Stimulated activated CD4-positive, alpha-beta T cell treated with anti-CD3 and anti-CD28 coated beads, Interleukin-15, amount 100 ng/mL, for 1 hour (primary cell): ENCODE measurements around the gene USP12.
A peak's percentile ranks its signal among the peaks of the same experiment; 100 is the strongest.
"Not testable (repeated sequence)": the region's sequence is repeated elsewhere in the genome, so short reads cannot be mapped to it uniquely, and the experiment has no call there.

ENCODE experiments used
- DNase-seq, 2 donors: peaks; one replicate each; pipeline ENCODE4 v3.0.0-alpha.2; 2020; ENCODE audit warnings: low read depth in 1 of 2, low spot score in 1 of 2

USP12 gene, protein sequence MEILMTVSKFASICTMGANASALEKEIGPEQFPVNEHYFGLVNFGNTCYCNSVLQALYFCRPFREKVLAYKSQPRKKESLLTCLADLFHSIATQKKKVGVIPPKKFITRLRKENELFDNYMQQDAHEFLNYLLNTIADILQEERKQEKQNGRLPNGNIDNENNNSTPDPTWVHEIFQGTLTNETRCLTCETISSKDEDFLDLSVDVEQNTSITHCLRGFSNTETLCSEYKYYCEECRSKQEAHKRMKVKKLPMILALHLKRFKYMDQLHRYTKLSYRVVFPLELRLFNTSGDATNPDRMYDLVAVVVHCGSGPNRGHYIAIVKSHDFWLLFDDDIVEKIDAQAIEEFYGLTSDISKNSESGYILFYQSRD

GRCh38 chr13:27171244-27171826 lies at the start of gene USP12:
USP12 (minus strand) TSS chr13:27171811; CDS start chr13:27171639, 172 bp downstream.
- peak in 1 of 2 donors; percentile 37 for DNase-seq

DNA sequence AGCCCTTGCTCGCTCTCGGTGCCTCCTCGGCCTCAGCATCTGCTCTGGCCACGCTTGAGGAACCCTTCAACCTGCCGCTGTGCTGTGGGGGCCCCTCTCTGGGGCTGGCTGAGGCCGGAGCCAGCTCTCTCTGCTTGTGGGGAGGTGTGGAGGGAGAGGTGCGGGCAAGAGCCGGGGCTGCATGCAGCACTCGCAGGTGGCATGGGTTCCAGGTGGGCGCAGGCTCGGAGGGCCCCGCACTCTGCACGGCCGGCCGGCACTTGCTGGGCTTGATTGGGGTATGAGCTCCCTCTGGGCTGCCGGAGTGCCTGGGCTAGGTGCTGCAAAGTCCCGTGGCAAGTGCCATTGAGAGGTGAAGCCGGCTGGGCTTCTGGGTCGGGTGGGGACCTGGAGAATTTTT lies 48.0 kb upstream of the USP12 start:
- no peak for DNase-seq

DNA sequence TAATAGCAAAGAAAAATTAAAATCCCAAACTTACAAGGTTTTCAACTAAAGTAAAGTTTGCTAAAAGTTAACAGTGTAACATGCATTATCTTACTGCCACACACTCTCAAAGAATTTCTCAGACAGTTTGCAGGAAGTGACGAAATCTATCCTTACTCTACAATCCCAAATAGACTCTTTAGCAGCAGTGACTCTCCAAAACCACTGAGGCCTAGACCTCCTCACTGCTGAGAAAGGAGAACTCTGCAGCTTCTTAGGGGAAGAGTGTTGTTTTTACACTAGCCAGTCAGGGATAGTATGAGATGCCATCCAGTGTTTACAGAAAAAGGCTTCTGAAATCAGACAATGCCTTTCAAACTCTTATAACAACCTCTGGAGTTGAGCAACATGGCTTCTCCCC lies 47.2 kb upstream of the USP12 start:
- DNase-seq: not testable (repeated sequence)

DNA sequence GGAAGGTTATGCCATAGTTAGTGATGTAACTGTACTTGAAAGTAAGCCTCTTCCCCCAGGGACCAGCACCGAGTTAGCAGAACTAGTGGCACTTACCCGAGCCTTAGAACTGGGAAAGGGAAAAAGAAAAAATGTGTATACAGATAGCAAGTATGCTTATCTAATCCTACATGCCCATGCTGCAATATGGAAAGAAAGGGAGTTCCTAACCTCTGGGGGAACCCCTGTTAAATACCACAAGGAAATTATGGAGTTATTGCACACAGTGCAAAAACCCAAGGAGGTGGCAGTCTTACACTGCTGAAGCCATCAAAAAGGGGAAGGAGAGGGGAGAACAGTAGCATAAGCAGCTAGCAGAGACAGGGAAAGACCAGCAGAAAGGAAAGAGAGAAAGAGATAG lies 46.2 kb upstream of the USP12 start:
- not testable (repeated sequence) for DNase-seq

DNA sequence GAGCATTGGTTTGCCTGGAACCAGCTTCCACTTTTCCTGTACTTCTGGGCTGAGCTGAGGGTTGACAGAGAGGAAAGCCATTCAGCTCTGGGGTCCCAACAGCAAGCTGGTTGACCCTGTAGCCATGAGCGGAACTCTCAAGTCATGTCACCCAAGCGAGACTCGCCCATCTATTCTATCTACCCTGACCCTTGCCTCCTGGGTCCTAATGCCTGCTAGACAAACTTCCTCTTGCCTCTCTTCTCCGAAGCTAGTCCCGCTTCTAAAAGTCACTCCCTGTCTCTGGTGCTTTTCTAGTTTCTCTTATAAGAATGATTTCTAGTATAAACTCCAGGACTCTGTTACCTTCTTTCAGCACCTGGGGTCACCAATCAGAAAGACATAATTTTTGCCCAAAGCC lies 41.8 kb upstream of the USP12 start:
- not testable (repeated sequence) for DNase-seq

DNA sequence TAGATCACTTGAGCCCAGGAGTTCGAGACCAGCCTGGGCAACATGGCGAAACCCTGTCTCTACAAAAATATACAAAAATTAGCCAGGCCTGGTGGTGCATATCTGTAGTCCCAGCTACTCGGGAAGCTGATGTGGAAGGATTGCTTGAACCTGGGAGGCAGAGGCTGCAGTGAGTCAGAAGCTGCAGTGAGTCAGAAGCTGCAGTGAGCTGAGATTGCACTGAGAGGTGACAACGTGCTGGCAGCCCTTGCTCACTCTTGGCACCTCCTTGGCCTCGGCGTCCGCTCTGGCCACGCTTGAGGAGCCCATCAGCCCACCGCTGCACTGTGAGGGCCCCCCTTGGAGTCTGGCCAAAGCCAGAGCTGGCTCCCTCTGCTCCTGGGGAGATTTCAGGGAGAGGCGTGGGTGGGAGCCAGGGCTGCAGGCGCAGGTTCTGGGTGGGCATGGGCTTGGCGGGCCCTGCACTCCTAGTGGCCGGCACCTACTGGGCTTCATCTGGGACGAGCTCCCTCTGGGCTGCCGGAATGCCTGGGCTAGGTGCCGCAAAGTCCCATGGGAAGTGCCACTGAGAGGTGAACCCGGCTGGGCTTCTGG lies 40.3 kb upstream of the USP12 start:
- DNase-seq: no peak

DNA sequence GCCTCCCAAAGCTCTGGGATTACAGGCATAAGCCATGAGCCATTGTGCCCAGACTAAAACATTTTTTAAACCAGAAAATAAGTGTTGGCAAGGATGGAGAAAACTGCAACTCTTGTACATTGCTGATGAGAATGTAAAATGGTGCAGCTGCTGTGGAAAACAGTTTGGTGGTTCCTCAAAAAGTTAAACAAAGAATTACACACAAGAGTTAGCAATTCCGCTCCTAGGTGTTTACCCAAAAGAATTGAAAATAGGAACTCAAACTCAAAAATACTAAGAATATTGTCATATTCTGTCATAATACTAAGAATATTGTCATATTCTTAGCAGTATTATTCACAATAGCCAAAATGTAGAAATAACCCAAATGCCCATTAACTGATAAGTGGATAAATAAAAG lies 39.7 kb upstream of the USP12 start:
- DNase-seq: no peak

- DNase-seq: no peak
These were observed 36.9 kb upstream of the USP12 start for GRCh38 chr13:27208514-27208913.

- no peak for DNase-seq
These were observed 32.2 kb upstream of the USP12 start for GRCh38 chr13:27203854-27204253.

DNA sequence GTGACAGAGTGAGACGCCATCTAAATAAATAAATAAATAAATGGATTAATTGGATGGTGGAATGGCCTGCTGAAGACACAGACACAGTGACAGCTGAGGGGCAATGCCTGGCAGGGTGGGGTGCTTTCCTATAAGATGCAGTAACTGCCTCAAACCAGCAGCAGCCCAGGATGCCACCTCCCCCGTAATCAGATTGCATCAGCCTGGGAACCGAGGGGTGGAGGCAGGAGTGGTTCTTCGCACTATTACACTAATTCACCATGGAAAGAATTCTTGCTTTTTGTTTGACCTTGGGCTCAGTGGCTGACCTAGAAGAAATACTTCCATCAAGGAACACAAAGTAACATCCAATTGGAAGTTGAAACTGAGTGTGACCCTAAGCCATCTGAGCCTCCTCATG lies 31.6 kb upstream of the USP12 start:
- DNase-seq: no peak

DNA sequence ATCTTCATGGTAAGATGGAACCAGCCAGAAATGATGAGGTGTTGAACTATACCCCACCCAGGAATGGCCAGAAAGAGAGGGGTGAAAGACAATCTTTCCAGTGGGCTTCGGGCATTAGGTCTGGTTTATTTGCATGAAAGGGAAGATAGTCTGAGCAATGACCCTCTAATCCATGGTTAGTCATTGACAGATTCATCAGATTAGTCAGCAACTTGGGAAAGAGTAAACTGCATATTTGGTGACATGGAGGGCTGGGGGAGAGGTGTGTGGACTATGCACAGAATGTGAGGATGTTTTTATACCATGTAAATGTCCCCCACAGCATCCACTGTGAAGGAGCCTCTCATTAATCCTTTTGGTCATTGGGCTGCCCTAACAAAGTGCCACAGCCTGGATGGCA lies 30.1 kb upstream of the USP12 start:
- no peak for DNase-seq

DNA sequence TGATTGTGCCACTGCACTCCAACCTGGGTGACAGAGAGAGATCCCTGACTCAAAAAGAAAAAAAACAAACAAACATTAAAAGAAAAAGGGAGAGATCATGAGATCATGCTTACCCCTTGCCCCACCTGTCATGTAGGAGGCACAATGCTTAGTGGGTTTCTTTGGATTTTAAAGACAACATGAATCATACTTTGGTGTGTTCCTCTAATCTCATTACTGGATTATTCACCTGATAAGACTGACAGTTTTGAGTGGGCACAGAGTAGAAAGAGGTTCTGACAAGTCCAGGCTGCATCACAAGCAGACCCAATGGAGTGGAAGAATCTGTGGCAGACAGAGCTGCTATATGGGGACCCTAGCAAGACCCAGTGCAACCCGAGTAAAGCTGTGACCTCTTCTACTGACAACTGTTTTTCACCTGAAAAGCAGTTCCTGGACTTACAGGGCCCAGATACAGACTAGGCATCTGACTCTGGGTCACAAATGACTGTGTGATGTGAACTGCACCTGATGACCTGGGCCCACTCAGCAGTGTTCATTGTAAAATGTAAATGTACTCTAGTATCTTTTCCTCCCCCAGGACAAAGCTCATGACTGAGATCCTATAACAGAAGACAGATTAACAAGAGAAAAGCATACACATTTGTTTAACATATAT lies 28.9 kb upstream of the USP12 start:
- no peak for DNase-seq

- no peak for DNase-seq
These were observed 28.1 kb upstream of the USP12 start for GRCh38 chr13:27199696-27200095.

- no peak for DNase-seq
These were observed 27.6 kb upstream of the USP12 start for GRCh38 chr13:27199211-27199610.

GRCh38 chr13:27194895-27195764 lies 23.5 kb upstream of the USP12 start:
- no peak for DNase-seq

DNA sequence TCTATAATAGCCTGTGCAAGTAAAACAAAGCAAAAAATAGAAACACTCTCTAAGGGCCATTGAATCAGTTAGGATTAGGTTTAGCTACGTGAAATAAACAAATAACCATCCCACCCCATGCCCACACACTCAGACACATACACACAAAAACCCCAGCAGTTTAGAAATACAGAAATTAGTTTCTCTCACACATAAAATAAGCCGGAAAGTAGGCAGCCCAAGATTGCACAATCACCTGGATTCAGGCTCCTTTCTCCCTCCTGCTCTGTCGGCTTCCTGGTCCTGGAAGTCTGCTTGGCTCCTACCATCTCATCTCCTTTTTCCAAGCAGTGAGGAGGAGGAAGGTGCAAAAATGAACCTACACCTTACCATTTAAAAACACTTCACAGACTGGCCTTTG lies 22.6 kb upstream of the USP12 start:
- no peak for DNase-seq

DNA sequence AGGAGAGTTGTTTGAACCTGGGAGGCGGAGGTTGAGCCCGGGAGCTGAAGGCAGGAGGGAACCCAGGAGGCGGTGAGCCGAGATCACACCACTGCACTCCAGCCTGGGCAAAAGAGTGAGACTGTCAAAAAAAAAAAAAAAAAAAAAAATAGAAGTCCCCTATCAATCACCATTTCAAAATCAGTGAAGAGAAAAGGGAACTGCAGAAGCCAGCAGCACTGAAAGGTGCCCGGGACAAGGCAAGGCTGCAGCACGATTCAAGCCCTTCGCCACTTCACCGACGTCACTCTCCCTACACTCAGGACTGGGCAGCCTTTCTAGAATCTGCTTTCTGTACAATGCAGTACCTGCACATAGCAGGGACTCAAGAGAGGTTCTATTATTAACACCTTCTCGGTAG lies 21.9 kb upstream of the USP12 start:
- no peak for DNase-seq

DNA sequence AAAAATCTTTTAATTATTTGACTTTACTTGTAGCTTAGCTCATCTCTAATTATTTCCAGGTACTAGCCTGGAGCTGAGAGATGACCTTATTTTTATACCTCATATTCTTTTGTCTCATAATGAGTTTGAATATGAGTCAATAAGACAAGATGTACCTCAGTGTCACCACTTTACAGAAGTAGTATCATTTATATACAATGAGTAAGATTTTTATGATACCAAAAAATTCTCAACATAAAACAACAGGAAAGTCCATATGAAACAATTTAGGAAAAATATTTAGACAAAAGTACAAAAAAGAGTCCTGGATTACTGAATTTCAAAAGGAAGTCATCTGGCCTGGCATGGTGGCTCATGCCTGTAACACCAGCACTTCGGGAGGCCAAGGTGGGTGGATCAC lies 21.4 kb upstream of the USP12 start:
- no peak for DNase-seq

- DNase-seq: not testable (repeated sequence)
These were observed 20.8 kb upstream of the USP12 start for GRCh38 chr13:27192367-27192766.

DNA sequence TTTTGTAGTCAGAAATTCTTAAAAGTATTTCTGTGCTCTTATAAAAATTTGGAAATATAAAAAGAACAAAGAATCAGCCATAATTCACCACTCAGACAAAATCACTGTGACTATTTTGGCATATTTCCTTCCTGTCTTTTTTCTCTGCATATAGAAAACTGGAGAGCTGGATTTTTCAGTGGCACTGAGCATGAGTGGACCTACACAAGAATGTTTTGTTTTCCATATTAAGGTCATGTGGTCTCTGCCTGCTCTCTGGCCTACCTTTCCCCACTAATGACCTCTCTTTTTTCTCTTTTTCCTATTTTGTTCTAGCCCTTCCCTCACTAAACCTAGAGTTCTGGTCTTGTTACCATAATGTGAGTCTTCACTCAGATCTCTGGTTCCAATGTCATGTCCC lies 17.6 kb upstream of the USP12 start:
- no peak for DNase-seq

DNA sequence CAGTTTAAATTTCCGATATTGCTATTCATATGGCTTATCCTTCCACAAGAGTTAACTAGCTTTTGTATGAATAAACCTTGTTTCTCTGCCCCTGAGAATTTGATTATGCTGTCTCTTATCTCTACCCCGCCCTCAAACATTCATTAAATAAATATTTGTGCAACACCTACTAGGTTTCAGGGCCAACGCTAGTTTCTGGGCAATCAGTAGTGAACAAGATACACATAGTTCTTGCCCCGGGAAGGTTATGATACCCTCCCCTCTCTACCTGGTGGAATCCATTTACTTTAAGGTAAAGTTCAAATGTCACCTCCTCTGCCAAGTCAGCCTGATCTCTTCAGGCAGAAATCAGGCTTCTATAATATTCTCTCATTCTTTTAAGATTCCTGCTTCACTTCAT lies 16.6 kb upstream of the USP12 start:
- no peak for DNase-seq
